Astrocyte (in vitro differentiated cells and primary cell): ENCODE data around the gene RCE1. TPM values are rescaled to one million over a fixed set of nuclear protein-coding genes. Genes with fewer than 3 reads are reported as not detected.

Experiments used
- DNase-seq: peaks from one replicate; pipeline ENCODE4 v3.0.0-alpha.2; 2010; ENCODE audit warnings: low read depth
- FAIRE-seq: peaks from 2 replicates; lab custom pipeline; 2011; peaks lifted over from hg19 to GRCh38; lab: Jason Lieb, UNC
- H2AFZ ChIP-seq: 2 replicates; pipeline ENCODE4 v1.6.0; 2012; ENCODE audit warnings: low read depth, low read length, inconsistent platforms
- H3K27ac ChIP-seq: 2 replicates; pipeline ENCODE4 v1.5.1; 2011; ENCODE audit warnings: low read depth, low read length, inconsistent platforms
- H3K27me3 ChIP-seq: 2 replicates; pipeline ENCODE4 v1.6.0; 2011; ENCODE audit warnings: low read length, inconsistent platforms; ENCODE audit not compliant: insufficient read depth
- H3K36me3 ChIP-seq: 2 replicates; pipeline ENCODE4 v1.5.1; 2011; ENCODE audit warnings: low read length, inconsistent platforms; ENCODE audit not compliant: insufficient read depth
- H3K4me1 ChIP-seq: 2 replicates; pipeline ENCODE4 v1.5.1; 2011; ENCODE audit warnings: low read length, inconsistent platforms; ENCODE audit not compliant: insufficient read depth
- H3K4me2 ChIP-seq: 2 replicates; pipeline ENCODE4 v1.6.0; 2012; ENCODE audit warnings: low read length, inconsistent platforms
- H3K4me3 ChIP-seq: 2 replicates; pipeline ENCODE4 v1.5.1; 2011; ENCODE audit warnings: low read depth, mild to moderate bottlenecking, low read length, inconsistent platforms; ENCODE audit not compliant: insufficient read depth
- H3K79me2 ChIP-seq: 2 replicates; pipeline ENCODE4 v1.6.0; 2012; ENCODE audit warnings: mild to moderate bottlenecking, low read length, inconsistent platforms; ENCODE audit not compliant: insufficient read depth
- H3K9ac ChIP-seq: 2 replicates; pipeline ENCODE4 v1.6.0; 2012; ENCODE audit warnings: mild to moderate bottlenecking, low read length, inconsistent platforms
- H3K9me3 ChIP-seq: 2 replicates; pipeline ENCODE4 v1.5.1; 2012; ENCODE audit warnings: low read depth, mild to moderate bottlenecking, low read length, inconsistent platforms; ENCODE audit not compliant: insufficient read depth
- H4K20me1 ChIP-seq: 2 replicates; pipeline ENCODE4 v1.6.0; 2012; ENCODE audit warnings: low read length, inconsistent platforms; ENCODE audit not compliant: insufficient read depth
- H3K27ac Mint-ChIP-seq: one replicate; pipeline ENCODE4 v1.8.0; 2021; ENCODE audit warnings: mild to moderate bottlenecking, mixed read lengths; ENCODE audit not compliant: unreplicated experiment
- H3K27me3 Mint-ChIP-seq: one replicate; pipeline ENCODE4 v1.8.0; 2021; ENCODE audit warnings: low read depth, mixed read lengths; ENCODE audit not compliant: unreplicated experiment
- H3K36me3 Mint-ChIP-seq: one replicate; pipeline ENCODE4 v1.8.0; 2021; ENCODE audit warnings: low read depth, mixed read lengths; ENCODE audit not compliant: unreplicated experiment
- H3K4me1 Mint-ChIP-seq: one replicate; pipeline ENCODE4 v1.8.0; 2021; ENCODE audit warnings: low read depth, mixed read lengths; ENCODE audit not compliant: unreplicated experiment
- H3K4me3 Mint-ChIP-seq: one replicate; pipeline ENCODE4 v1.8.0; 2021; ENCODE audit warnings: mild to moderate bottlenecking, moderate library complexity, mixed read lengths; ENCODE audit not compliant: unreplicated experiment
- H3K9me3 Mint-ChIP-seq: one replicate; pipeline ENCODE4 v1.8.0; 2021; ENCODE audit warnings: mild to moderate bottlenecking, mixed read lengths; ENCODE audit not compliant: unreplicated experiment
- CTCF ChIP-seq: IDR thresholded peaks from 2 replicates; pipeline ENCODE4 v1.5.1; 2011; ENCODE audit warnings: low read depth, mild to moderate bottlenecking, inconsistent platforms, low read length, moderate library complexity; ENCODE audit not compliant: insufficient read depth
- EZH2 ChIP-seq: IDR thresholded peaks from 2 replicates; pipeline ENCODE4 v1.6.1; 2012; ENCODE audit warnings: mild to moderate bottlenecking, low read length, inconsistent platforms; ENCODE audit not compliant: insufficient read depth
- total RNA-seq: library from RNA; stranded (reverse); gene quantifications from 2 replicates; pipeline ENCODE4 v1.2.1, GENCODE V29; 2021

RCE1 gene
- total RNA-seq, 1 donor from 2014 or later: 19.8 TPM

- Mint-ChIP-seq H3K9me3 (no peaks in the 10 kb centered on the region), H3K36me3 (no peaks in the 10 kb centered on the region), H3K27me3 (no peaks in the 10 kb centered on the region), H3K27ac (peak overlapping the region; percentile 83), H3K4me3 (peak overlapping the region; percentile 45), H3K4me1 (peaks cover 22% of the 10 kb centered on the region)
- Histone ChIP-seq H3K79me2 (no peaks in the 10 kb centered on the region), H3K4me2 (peak overlapping the region; percentile 59), H3K36me3 (no peaks in the 10 kb centered on the region), H3K4me3 (no peak overlapping the region), H3K4me1 (peaks cover 16% of the 10 kb centered on the region), H2AFZ (no peak overlapping the region), H4K20me1 (no peaks in the 10 kb centered on the region), H3K9me3 (no peaks in the 10 kb centered on the region), H3K27me3 (peaks cover 2% of the 10 kb centered on the region), H3K9ac (no peak overlapping the region), H3K27ac (peak overlapping the region; percentile 49)
- FAIRE-seq: peak; percentile 72
- DNase-seq: peak; percentile 93
- TF ChIP-seq CTCF (no peak), EZH2 (no peak)
These were observed 48.8 kb downstream of the RCE1 start for GRCh38 chr11:66891851-66892660.

GRCh38 chr11:66892911-66893310 lies 49.7 kb downstream of the RCE1 start:
- Mint-ChIP-seq H3K36me3 (no peaks in the 10 kb centered on the region), H3K4me3 (no peak overlapping the region), H3K27ac (peak overlapping the region; percentile 83), H3K27me3 (no peaks in the 10 kb centered on the region), H3K4me1 (peaks cover 22% of the 10 kb centered on the region), H3K9me3 (peaks cover 2% of the 10 kb centered on the region)
- Histone ChIP-seq H2AFZ (no peak overlapping the region), H3K27me3 (peaks cover 2% of the 10 kb centered on the region), H3K4me1 (peaks cover 15% of the 10 kb centered on the region), H3K79me2 (no peaks in the 10 kb centered on the region), H3K36me3 (no peaks in the 10 kb centered on the region), H3K4me3 (no peak overlapping the region), H3K9me3 (no peaks in the 10 kb centered on the region), H3K4me2 (peak overlapping the region; percentile 59), H3K27ac (no peak overlapping the region), H4K20me1 (no peaks in the 10 kb centered on the region), H3K9ac (no peak overlapping the region)
- TF ChIP-seq EZH2 (no peak), CTCF (no peak)
- FAIRE-seq (no peak), DNase-seq (no peak)

GRCh38 chr11:66894141-66894540 lies 50.9 kb downstream of the RCE1 start:
- no peaks in the 10 kb centered on the region for H3K27me3 Mint-ChIP-seq

More at GRCh38 chr11:66894141-66894540, 50.9 kb downstream of the RCE1 start:
- DNase-seq (no peak), FAIRE-seq (no peak)
- H3K36me3 Mint-ChIP-seq: no peaks in the 10 kb centered on the region
- H3K9ac ChIP-seq: no peak overlapping the region
- H3K27ac ChIP-seq: no peak overlapping the region
- peaks cover 22% of the 10 kb centered on the region for H3K4me1 Mint-ChIP-seq
- H3K27me3 ChIP-seq: peaks cover 2% of the 10 kb centered on the region
- no peaks in the 10 kb centered on the region for H3K79me2 ChIP-seq
- H3K4me3 Mint-ChIP-seq: no peak overlapping the region
- H3K4me1 ChIP-seq: peaks cover 15% of the 10 kb centered on the region
- TF ChIP-seq CTCF: no peak
- TF ChIP-seq EZH2: no peak
- H3K9me3 ChIP-seq: no peaks in the 10 kb centered on the region
- no peak overlapping the region for H3K4me2 ChIP-seq
- peaks cover 2% of the 10 kb centered on the region for H3K9me3 Mint-ChIP-seq
- H3K4me3 ChIP-seq: no peak overlapping the region
- no peaks in the 10 kb centered on the region for H4K20me1 ChIP-seq
- H3K36me3 ChIP-seq: no peaks in the 10 kb centered on the region
- H3K27ac Mint-ChIP-seq: peak overlapping the region; percentile 42
- H2AFZ ChIP-seq: no peak overlapping the region
